ENCODE measurements around the gene POTEH.
"Not testable (repeated sequence)": the region's sequence is repeated elsewhere in the genome, so short reads cannot be mapped to it uniquely, and the experiment has no call there.

Gene POTEH

DNA sequence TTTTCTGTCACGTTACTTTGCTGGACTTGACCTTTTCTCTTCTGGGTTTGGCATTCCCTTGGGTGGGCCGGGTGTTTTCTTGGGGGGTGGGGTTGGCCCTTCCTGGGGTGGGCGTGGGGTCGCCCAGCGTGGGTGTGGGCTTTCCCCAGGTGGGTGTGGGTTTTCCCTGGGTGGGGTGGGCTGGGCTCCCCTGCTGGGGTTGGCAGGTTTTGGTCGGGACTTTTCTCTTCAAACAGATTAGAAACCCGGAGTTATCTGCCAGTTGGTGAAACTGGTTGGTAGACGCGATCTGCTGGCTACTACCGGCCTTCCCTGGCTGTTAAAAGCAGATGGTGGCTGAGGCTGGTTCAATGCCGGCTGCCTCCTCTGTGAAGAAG is at the start of gene POTEH:
POTEH (plus strand) TSS at position 278 of the 377 bp plus-strand sequence; CDS start at position 330, 52 bp downstream.
- not testable (repeated sequence) for DNase-seq

DNA sequence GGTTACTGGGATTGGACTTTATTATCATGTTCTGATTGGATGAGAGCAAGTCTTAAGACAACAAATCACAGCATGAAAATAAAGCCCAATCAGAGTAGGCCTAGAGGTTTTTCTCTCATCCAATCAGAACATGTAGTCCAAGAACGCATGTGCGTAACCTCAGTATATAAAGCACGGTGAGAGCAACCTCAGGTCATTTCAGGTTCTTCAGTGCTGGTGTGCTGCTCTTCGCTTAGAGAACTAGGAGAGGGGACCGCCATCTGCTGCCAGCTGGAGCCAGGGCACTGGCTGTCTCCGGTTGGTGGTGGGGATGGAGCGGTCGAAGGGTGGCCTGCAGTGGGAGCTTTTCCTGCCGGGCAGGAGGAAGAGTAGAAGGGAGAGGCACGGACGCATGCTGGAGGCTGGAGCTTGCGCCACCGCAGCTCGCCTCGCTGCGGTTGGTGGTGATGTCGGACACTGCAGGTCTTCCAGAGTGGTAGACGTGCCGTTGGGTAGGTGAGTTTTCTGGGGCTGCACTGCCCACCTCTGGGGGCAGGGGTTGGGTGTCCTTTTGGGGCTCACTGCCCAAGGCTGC is 47.5 kb upstream of the POTEH start:
- DNase-seq = not testable (repeated sequence)

DNA sequence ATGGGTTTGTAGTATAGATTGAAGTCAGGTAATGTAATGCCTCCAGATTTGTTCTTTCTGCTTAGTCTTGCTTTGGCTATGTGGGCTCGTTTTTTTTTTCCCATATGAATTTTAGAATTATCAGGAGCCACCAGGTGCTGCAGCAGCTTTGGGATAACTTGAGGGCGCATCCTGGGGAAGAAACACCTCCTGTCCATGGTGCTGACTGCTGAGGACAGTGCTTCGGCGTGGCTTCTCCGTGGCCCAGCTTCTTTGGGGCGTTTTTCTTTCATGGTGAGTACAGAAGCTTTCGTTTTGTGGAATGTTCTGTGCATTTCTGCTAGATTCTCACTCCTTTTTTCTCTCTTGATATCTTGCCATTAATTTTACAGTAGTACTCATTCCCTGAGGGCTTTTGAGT is 37.9 kb upstream of the POTEH start:
- DNase-seq = not testable (repeated sequence)

DNA sequence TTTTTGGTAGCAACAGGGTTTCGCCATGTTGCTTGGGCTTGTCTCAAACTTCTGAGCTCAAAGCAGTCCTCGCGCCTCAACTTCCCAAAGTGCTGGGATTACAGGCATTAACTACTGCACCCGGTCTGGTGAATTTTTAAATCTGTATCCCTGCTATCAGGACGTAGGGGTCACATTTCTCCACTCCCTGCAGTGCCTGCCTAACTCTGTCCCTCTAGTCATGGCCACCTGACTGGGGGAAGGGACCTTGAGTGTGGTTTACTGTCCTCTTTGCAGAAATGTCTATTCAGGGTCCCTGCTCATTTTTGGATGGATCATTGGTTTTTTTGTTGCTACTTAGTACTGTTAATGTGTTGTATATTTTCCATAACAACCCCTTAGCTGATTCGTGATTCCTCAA is 37.1 kb upstream of the POTEH start:
- DNase-seq = not testable (repeated sequence)

DNA sequence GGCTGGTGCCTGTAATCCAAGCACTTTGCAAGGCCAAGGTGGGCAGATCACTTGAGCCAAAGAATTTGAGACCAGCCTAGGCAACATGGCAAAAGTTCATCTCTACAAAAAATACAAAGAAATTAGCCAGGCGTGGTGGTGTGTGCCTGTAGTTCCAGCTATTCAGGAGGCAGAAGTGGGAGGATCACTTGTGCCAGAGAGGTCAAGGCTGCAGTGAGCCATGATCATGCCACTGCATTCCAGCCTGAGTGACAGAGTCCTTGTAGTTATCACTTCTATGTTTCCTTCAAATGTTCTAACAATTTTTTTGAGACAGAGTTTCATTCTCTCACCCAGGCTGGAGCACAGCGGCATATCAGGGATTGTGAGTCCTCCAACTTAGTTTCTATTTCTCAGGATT is 36.6 kb upstream of the POTEH start:
- not testable (repeated sequence) for DNase-seq

DNA sequence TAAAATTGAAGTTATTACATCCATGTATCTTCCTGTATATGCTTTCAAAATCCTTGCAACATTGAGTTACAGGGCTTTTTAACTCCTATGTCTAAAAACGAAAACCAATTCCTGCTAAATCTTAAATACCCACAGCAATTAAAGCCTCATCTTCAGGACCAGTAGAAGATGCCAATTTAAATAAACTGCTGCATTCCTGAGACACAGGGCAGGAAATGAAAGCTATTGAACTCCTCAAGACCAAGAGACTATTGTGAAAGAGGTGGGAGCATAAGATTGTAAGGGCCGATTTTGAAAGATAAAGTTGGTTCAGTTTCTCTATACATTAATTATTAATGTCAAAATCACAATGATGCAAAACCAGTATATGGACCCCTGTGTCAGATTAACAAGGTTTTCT is 28.7 kb upstream of the POTEH start:
- DNase-seq = not testable (repeated sequence)

DNA sequence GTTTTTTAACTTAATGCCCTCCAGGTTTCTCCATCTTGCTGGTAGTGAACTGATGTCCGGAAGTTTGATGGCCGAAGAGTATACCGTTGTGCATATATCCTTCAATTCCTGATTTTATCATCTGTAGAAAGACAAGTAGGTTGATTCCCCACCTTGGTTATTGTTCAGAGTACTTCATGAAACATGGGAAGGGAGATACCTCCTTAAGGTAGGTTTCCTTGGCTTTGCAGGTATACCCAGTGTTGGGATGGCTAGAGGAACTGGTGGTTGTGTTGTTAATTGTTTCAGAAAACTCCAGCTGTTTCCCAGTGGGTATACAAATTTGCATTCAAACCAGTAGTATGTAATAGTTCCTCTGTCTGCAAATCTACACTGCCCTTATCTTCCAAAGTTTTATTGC is 25.1 kb upstream of the POTEH start:
- DNase-seq = not testable (repeated sequence)

DNA sequence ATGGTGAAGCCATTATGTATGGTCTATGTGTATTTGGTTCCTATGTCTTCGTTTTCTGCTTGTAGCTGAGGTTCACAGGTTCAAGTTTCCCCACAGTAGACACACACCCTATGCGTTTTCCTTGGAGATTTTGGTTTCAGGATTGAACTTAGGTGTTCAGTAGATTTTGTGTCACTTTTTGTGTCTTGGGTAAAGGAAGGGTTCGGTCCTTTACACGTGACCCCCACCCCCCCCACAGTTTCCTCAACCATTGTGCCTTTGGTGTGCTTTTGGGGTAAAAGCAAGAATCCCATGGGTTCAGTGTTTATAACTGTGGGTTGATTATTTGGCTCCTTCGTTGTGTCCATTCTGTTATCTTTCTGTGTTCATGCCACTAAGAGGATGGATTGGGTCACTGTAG is 24.3 kb upstream of the POTEH start:
- DNase-seq = not testable (repeated sequence)

DNA sequence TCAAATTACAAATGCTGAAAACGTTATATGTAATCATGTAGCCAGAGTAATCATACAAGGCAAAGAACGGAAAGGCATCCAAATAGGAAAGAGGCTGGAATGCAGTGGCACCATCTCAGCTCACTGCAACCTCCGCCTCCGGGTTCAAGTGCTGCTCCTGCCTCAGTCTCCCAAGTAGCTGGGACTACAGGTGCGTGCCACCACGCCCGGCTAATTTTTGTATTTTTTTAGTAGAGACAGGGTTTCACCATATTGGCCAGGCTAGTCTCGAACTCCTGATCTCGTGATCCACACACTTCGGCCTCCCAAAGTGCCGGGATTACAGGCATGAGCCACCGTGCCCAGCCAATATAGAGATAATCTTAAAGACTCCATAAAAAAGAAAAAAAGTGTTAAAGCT is 20.4 kb upstream of the POTEH start:
- DNase-seq = not testable (repeated sequence)

DNA sequence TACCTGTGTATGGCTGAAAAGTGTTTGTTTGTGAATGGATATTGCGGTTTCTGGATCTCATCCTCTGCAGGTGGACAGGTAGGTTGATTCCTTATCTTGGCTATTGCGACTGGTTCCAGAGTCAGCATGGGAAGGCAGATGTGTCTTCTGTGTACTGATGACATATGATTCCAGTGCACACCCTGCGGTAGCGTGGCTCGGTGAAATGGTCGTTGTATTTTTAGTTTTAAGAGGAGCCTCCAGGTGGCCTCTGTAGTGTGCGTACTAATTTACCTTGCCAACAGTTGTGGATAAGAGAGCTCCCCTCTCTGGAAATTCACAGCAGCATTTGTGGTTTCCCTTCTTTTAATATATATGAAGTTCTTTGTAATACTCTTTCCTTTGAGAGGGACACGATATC is 10.1 kb upstream of the POTEH start:
- not testable (repeated sequence) for DNase-seq

DNA sequence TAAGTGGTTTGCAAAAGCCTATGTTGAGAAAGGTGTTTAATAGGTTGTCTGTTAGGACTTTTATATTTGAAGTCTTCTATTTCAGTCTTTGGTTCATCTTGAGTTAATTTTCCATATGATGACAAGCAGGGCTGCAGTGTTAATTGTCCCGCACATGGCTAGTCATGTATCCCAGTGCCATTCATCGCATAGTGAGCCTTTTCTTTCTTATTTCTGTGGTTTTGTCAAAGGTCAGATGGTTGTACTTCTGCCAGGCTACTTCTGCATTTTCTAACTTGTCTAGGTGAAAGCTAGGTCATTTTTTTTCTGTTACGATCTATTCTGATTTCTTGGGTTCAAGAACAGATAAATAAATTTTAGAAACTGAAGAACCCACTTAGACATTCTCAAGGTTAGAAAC is 5.7 kb upstream of the POTEH start:
- not testable (repeated sequence) for DNase-seq

DNA sequence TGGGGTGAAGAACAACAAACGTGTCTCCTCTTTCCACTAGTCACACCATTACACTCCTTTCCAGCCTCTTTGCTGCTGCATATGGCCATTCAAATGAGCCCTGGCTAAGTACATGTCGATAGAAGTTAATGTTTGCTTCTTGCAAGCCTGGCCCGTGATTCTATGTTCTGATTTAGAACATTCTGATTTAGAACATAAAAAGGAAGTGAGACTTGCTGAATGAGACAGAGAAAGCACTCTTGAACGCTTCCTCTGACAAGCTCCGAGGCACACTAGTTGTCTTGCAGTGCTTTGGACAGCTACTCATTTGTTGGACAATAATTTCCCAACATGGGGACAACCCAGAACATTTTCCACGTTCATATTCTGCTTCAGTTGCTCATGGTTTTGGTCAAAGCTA is 5.1 kb upstream of the POTEH start:
- DNase-seq = not testable (repeated sequence)

DNA sequence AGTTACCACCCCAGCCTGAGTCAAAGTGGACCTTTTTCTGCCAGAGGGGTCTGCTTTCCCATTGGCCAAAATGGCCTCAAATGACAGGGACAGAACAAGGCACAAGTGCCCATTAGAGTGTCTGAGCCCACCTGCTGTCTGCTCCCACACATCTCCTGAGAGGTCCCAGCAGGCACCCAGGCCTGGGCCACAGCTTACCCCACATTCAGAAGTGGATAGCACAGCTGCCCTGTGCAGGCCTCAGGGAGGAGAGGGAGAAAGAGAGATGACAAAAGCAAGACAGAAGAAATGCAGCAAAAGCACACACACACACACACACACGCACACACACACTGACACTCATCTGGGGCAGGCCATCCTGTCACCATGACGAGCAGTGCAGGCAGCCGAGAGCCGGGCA is 4.2 kb upstream of the POTEH start:
- not testable (repeated sequence) for DNase-seq

DNA sequence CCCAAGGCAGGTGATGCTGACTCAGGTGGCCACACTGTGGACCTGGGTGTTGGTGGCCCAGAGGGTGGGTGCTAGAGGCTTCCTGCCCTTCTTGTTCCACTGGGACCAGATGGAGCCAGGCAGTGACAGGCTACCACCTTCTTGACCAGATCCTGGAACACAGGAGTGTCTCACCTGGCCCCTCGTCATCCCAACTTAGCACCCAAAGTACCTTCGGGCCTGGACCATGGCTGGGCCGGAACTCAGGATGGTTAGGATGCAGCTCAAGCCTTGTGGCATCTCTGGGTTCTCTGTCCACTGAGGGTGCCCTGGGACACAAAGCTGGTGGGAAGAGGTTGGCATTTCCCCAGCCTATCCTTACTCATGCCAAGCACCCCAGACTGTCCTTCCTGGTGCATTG is 2.7 kb upstream of the POTEH start:
- DNase-seq = not testable (repeated sequence)

DNA sequence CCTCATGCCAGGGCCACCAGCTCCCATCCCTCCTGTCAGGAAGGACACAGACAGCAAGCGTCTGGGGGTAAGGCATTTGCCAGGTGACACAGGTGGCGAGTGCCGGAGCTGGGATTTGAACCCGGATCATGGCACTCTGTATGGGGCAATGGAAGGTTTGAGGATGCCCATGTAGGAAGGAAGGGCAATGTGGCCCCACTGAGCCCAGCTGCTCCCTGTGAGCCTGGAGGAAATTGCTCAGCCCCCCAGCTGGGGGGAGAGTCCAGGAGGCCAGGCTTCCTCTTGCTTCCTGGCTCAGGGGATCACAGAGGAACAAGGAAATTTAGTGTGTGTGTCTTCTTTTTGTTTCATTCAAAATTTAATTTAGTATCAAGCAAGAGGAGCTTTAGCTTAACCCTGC is 2.1 kb upstream of the POTEH start:
- DNase-seq = not testable (repeated sequence)

DNA sequence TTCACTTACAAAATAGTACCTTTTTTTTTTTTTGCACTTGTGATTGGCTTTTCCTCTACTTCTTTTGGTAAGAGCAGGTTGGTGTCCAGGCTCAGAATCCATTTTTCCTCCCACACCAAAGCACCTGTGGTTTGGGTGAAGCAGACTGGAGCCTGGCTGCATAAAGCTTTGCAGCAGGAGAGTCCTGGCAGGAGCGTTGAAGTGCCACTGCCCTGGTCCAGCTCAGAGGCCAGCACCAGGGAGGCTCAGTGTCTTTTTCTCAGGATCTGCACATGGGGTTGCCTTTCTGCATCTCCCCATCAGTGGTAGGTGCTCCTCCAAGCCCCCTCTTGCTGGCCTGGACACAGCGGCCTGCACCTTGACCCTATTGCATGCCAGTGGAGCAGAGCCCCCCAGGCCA is 1.7 kb upstream of the POTEH start:
- not testable (repeated sequence) for DNase-seq

DNA sequence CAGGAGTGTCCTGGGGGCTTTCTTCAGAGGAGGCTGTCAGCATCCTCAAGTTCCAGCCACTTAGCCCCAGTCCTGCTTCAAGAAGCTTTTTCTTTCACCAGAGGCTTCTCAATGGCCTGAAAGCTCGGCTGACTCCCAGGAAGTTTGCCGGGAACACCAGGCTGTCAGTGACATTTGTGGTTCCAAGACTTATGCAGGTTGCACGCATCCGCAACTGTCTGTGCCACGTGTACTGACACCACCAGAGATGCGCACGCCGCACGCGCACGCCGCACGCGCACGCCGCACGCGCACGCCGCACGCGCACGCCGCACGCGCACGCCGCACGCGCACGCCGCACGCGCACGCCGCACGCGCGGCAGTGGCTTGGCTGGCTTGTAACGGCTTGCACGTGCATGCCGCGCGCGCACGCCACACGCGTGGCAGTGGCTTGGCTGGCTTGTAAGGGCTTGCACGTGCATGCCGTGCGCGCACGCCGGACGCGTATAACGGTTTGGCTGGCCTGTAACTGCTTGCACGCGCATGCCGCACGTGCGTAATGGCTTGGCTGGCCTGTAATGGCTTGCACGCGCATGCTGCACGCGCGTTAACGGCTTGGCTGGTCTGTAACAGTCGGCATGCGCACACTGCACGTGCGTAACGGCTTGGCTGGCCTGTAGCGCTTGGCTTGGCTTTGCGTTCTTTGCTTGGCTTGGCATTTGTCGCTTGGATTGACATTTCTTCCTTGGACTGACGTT is 646 bp upstream of the POTEH start:
- DNase-seq = not testable (repeated sequence)

DNA sequence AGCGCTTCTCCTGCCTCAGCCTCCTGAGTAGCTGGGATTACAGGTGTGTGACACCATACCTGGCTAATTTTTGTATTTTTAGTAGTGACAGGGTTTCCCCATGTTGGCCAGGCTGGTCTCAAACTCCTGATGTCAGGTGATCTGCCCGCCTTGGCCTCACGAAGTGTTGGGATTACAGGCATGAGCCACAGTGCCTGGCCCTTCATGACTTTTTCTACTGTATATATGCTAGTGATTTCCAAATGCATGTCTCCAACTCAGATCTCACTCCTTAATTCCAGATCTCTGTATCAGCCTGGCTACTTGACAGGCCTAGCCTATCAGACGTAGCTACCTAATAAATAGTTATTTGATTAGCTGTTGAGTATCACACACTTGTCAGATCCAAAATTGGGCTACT is 23.8 kb downstream of the POTEH start:
- not testable (repeated sequence) for DNase-seq

DNA sequence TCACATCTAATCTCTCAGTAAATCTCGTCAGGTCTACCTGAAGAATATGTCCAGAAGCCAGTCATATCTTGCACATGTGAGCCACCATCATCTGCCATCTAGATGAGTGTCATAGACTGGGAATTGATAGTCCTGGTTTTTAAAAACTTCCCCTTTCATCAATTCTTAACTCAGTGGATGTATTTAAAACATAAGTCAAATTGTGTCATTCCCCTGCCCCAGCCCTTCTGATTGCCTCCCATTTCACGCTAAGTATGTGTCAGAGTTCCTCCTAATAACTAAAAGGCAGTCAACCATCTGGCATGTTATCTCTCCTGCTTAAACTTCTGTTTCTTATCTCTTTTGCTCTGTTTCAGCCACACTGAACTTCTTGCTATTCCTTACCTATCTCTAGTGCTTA is 24.3 kb downstream of the POTEH start:
- DNase-seq = not testable (repeated sequence)

DNA sequence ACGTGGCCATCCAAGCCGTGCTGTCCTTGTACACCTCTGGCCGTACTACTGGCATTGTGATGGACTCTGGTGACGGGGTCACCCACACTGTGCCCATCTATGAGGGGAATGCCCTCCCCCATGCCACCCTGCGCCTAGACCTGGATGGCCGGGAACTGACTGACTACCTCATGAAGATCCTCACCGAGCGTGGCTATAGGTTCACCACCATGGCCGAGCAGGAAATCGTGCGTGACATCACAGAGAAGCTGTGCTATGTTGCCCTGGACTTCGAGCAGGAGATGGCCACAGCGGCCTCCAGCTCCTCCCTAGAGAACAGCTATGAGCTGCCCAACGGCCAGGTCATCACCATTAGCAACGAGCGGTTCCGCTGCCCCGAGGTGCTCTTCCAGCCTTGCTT is 32.1 kb downstream of the POTEH start:
- not testable (repeated sequence) for DNase-seq

DNA sequence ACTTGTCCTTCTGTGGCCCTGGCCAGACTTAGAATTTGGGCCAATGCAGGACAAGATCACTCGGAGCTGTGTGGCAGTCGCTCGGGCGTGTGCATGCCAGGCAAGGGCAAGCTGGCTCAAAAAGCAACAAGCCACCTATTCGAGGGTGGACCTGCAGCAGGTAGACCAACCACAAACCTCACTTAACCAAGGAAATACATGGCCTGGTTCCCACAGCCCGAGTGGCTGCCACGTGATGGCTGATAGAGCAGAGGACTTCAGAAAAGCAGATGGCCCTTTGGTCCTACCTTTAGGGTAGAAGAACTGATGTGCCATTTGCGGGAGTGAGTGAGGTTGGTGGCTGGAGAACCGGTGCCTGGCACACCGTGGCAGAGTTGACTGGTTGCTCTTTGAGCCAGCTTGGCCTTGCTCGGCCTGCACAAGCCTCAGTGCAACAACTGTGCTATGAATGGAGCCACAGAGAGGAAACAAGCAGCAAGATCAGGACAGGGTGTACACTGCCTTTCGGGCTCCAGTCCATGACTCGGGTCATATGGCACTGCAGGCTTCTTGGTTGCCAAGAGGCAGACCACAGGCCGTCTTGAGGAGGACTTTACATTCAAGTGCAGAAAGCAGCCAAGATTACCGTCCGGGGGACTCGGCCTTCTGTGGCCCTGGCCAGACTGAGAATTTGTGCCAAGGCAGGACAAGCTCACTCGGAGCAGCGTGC is 39.5 kb downstream of the POTEH start:
- not testable (repeated sequence) for DNase-seq

DNA sequence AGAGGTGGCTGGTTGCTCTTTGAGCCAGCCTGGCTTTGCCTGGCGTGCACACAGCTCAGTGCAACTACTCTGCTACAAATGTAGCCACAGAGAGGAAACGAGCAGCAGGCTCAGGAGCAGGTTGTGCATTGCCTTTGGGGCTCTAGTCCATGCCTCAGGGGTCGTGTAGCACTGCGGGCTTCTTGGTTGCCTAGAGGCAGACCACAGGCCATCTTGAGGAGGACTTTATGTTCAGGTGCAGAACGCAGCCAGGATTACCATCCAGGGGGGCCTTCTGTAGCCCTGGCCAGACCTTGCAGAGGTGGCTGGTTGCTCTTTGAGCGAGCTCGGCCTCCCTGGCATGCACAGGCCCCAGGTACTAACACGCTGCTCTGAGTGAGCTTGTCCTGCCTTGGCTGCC is 41.2 kb downstream of the POTEH start:
- not testable (repeated sequence) for DNase-seq

DNA sequence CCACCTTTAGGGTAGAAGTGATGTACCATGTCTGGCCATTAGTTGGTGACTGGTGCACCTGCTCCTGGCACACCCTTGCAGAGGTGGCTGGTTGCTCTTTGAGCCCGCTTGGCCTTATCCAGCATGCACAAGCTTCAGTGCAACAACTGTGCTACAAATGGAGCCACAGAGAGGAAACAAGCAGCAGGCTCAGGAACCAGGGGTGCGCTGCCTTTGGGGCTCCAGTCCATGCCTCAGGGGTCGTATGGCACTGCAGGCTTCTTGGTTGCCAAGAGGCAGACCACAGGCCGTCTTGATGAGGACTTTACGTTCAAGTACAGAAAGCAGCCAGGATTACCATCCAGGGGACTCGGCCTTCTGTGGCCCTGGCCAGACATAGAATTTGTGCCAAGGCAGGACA is 44.6 kb downstream of the POTEH start:
- not testable (repeated sequence) for DNase-seq

Data from 8988T (cell line).